ENCODE measurements around the gene SLC35B2.

- TF ChIP-seq ZNF274 (IDR thresholded peaks at IDR 0.05; ENCODE audit: low read depth, low read length) (no peak), YY1 (IDR thresholded peaks at IDR 0.05; ENCODE audit: insufficient read depth, insufficient read length) (no peak)
Measured at GRCh38 chr6:44237021-44237812, 20.1 kb downstream of the SLC35B2 start.
